NOMO-1 (cell line): ENCODE results near the gene CDK11A.
"Not testable (repeated sequence)": the region's sequence is repeated elsewhere in the genome, so short reads cannot be mapped to it uniquely, and the experiment has no call there.

Experiments used
- DNase-seq, 2 experiments: peaks; one replicate each; lab custom pipeline; 2025; ENCODE audit not compliant: unreplicated experiment in 2 of 2; lab: John Stamatoyannopoulos, UW

The CDK11A gene

DNA sequence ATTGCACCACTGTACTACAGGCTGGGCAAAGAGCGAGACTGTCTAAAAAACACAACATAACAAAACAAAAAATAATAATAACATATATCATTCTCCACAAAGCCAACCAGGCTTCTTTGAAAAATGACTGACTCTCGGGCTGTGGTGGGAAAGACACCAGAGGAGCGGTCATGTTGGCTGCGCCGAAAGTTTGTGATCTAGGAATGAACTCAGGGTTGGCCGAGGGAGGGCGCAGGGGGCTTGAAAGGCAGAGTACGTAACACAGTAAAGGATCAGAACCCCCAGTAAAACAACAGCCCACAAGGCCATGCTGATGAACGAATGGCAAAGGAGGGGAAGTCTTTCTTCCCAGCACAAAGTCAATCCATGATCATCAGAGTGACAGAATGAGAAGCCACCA is 36.3 kb downstream of the CDK11A start:
- no peak for DNase-seq

GRCh38 chr1:1684031-1684681 is 40.0 kb downstream of the CDK11A start:
- no peak for DNase-seq

- DNase-seq = no peak
Observed at GRCh38 chr1:1683104-1683905, 40.9 kb downstream of the CDK11A start.

DNA sequence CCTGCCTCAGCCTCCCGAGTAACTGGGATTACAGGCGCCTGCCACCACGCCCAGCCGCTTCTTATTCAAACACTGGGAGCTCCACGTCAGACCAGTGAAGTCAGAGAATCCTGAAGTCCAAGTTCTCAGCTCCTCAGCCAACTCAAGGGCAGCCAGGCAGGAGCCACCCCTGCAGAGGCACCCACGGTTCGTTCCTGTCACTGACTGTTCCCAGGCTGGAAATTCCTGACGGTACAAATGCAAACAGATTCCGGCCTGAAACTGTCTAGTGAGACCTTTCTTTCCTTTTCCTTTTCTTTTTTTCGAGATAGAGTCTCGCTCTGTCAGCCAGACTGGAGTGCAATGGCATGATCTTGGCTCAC is 43.3 kb downstream of the CDK11A start:
- no peak for DNase-seq

DNA sequence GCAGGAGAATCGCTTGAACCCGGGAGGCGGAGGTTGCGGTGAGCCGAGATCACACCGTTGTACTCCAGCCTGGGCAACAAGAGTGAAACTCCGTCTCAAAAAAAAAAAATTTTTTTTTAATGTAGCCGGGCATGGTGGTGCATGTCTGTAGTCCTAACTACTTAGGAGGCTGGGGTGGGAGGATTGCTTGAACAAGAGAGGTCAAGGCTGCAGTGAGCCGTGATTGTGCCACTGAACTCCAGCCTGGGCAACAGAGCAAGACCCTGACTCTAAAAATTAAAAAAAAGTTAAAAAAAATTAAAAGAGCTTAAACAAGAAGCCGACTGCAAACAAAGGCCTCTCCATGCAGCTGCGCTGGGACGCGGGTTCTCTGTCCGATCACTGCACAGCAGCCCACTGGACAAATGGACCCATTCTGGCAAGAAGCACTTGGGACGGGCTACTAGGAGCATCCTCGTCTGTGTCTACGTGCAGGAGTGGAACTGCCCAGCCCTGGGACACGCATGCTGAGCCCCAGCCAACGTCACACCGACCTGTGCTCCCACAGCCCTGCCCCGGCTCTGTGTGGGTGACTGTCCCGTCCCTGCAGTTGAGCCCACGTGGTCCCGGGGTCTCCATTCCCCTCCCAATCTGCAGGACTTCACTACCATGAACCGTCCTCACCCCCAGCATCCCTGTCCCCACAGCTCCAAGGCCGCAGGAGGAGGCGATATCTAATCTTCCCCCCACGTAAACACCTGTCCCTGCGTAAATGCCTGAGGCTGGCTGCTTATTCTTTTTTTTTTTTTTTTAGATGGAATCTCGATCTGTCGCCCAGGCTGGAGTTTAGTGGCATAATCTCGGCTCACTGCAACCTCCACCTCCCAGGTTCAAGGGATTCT is 43.9 kb downstream of the CDK11A start:
- no peak for DNase-seq

DNA sequence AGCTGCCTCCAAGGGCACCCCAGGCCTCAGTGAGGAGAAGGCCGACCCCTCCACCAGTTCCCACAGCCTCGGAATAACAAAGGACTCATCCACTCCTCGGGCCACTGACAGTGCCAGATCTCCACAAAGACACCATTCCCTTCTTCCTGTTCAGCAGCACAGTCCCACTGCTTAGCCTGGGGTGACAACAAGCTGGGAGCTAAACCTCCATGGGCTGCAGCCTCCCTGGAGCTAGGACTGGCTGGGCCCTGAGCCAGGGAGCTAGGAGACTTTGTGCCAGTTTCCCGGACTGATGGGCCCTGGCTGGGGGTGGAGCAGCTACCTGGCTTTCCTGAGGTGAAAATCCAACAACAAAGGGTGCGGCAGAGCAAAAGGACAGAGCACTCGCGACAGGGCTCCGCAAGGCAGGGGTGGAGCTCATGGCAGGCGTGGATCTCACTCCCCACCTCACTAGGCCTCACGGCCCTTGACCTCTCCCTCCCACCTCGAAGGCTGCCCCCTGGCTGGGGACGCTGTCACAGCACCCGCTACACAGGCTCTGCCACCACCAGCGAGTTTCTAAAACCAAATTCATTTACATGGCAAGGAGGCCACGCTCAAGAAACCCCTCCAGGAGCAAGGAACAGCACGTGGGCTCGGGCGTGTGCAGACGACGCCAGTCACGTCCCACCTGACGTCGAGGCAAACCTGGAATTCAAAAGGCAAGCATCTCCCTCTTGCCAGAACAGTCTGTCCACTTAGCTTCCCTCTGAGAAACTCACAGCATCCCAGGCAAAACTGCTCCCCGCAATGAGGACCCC is 45.4 kb downstream of the CDK11A start:
- DNase-seq = no peak

- DNase-seq = no peak
Observed at GRCh38 chr1:1677718-1678580, 46.2 kb downstream of the CDK11A start.

DNA sequence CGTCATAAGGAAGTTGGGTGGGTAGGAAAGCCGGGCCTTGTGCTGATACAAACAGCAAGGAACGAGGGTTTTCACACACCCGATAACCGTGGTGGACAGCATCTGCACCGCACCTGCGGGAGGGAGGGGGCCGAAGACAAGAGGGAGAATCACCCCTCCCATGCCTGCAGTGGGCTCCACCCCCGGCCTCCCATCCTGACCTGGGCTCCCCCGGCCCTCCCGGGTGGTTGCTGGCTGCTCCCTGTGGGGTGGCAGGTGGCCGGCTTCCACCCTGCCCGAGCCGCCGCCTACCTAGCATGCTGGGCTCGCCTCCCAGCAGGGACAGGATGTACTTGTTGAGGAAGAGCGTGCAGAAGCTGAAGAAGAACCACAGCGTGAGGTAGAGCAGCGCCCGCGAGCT is 48.1 kb downstream of the CDK11A start:
- not testable (repeated sequence) for DNase-seq

- DNase-seq = not testable (repeated sequence)
Observed at GRCh38 chr1:1675218-1675617, 48.9 kb downstream of the CDK11A start.

DNA sequence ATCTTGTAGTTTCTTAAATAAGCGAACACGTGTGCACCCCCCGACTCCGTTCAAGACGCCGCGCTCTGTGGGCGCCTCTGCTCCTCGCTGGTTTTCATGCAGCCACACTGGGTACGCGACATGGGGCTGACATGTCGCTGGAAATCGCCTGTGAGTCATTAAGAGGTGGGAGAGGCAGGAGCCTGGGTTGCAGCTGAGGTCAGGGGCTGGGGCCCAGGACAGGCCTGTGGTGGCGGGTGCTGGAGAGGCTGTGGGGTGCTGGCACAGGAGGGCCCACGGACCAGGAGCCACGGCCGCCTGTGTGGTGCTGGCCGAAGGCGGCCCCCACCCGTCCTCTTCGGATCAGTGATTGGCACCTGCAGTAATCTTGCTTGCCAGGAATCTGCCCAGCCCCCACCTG is 49.4 kb downstream of the CDK11A start:
- not testable (repeated sequence) for DNase-seq

DNA sequence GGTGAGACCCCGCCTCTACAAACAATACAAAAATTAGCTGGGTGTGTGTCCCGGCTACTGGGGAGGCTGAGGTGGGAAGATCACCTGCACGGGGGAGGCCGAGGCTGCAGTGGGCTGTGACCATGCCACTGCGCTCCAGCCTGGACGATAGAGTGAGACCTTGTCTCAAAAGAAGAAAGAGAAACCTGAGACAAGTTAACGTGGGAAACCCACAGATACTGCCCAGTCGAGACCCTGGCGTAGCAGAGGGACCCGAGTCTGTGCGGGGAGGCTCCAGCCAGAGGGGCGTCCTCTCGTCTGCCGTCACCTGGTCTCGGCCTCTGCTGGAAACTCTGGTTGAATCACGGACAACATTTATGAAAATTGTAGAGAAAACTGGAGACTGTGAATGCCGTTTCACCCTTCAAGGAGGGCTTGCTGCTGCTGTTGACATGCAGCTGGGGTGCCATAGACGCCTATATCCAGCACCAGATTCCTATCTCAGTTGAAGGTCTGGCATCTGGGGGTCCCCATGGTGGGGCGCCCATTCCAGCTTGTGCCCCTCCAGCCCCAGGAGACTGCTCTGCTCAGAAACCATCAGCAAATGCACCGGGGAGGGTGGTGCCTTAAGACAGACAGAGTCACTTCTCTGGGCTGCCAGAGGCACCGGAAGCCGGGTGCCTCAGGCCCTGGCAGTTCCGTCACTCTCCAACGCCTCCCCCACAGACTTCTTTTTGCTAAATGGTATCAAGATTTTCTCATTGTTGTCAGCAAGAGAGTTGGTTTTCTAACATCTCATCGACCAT is 51.8 kb downstream of the CDK11A start:
- DNase-seq = no peak

DNA sequence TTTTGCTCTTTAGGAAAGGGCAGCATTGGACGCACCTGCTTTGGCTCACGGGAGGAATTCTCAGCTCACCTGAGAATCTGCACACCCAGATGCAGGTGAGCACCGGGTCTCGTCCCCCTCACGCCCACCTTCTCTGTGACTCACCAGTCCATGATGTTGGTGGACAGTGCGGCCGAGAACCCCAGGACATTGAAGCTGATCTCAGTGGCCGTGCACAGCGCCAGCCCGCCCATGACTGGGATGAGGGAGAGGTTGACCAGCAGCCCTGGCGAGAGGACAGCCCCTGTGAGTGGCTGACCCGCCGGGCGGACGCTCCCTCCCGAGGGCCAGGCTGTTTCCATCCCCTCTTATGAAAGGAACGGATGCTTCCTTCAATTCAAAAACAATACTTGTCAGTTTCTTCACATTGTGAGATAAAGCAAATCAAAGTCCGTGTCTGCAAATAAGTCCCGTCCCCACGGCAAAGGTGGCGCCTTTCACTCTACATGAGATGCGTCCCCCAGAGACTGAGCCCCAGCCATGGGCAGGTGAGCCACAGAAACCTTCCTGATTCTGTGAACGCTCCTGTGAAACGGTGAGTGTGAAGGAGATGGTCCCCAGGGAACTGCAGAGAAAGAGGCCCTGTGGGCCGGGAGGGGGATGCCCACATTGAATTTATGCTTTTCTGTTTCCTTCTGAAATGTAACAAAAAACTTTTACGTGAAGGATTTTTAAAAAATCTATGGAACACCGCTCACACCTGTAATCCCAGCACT is 52.6 kb downstream of the CDK11A start:
- no peak for DNase-seq

DNA sequence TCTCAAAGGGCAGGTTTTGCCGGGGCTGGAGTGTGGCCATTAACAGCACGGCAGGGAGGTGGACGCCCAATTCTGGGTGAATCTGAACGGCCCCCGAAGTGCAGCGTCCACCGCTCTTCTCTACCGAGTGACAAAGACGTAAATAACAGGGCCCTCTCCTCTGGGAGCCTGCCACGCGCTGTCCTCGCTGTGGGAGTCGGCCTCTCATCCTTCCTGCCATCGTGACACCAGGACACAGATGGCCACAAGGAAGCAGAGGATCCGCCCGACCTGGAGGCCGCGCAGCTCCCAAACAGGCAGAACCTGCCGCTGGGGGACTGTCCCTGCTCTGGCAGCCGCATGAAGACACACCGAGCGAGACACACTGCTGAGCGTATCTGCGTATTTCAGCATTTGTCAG is 53.3 kb downstream of the CDK11A start:
- DNase-seq = no peak

- no peak for DNase-seq
Observed at GRCh38 chr1:1669468-1670440, 54.4 kb downstream of the CDK11A start.

- DNase-seq = no peak
Observed at GRCh38 chr1:1666526-1666925, 57.6 kb downstream of the CDK11A start.

DNA sequence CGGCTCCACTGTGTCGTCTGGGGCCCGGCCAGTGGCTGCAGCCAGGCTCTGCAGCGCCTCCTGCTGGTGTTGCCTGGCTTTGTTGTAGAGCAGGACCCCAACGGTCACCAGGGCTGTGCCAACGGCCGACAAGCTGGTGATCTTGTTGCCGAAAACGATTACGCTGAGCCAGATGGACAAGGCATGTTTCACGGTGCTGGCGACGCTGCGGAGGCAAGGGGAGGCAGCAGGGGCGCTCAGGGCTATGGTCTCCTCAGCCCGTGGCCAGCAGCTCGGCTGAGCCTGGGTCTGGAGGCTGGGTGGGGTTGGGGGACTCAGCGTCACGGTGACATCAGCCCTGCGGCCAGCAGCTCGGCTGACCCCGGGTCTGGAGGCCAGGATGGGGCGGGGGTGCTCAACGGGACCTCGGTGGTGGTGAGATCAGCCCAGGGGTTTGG is 58.3 kb downstream of the CDK11A start:
- no peak for DNase-seq
